ENCODE results near the gene GFER. TPM values are rescaled to one million over a fixed set of nuclear protein-coding genes. Genes with fewer than 3 reads are reported as not detected.

The GFER gene
- total and polyA plus RNA-seq, 4 donors, result 7.4 to 28.4 (median 15.1) TPM

GRCh38 chr16:1991588-1991947, 7.6 kb downstream of the GFER start:
- Histone ChIP-seq H3K36me3 (ENCODE audit: control insufficient read depth in 4 of 4, insufficient read depth in 3 of 4, low read depth in 1 of 4, low read length in 3 of 4) (peaks cover 0 to 5% (median under 1%) of the 10 kb centered on the region in 4 donors), H3K27me3 (ENCODE audit: control insufficient read depth in 4 of 4, insufficient read depth in 4 of 4, low read length in 3 of 4) (peaks cover 0 to 9% (median 4%) of the 10 kb centered on the region in 4 donors), H3K27ac (ENCODE audit: low read depth in 1 of 2, low read length in 2 of 2) (peak overlapping the region in 1 of 2 donors; percentile 35), H3K9ac (ENCODE audit: low read depth in 1 of 2, low read length in 2 of 2) (no peak overlapping the region), H3K9me3 (ENCODE audit: control insufficient read depth in 4 of 4, low read length in 3 of 4) (no peaks in the 10 kb centered on the region), H3K4me1 (ENCODE audit: control insufficient read depth in 4 of 4, insufficient read depth in 4 of 4, low read length in 3 of 4) (peaks cover 2 to 31% (median 17%) of the 10 kb centered on the region in 4 donors), H3K4me3 (ENCODE audit: low read depth in 1 of 3, low read length in 3 of 3) (peak overlapping the region in 2 of 3 donors; percentile 2 to 35)
- no peak for TF ChIP-seq HNF4G (IDR thresholded peaks at IDR 0.05)
- TF ChIP-seq EGR1 (IDR thresholded peaks at IDR 0.05; ENCODE audit: low read depth in 2 of 2), result no peak
- TF ChIP-seq TAF1 (conservative IDR thresholded peaks at IDR 0.05), result no peak
- TF ChIP-seq YY1 (IDR thresholded peaks at IDR 0.05), result no peak
- TF ChIP-seq NR2F2 (IDR thresholded peaks at IDR 0.05), result no peak
- no peak for TF ChIP-seq RAD21 (IDR thresholded peaks at IDR 0.05)
- TF ChIP-seq ATF3 (IDR thresholded peaks at IDR 0.05), result no peak
- TF ChIP-seq REST (IDR thresholded peaks at IDR 0.05), result no peak
- TF ChIP-seq HNF4A (conservative IDR thresholded peaks at IDR 0.05), result no peak
- TF ChIP-seq FOXA1 (IDR thresholded peaks at IDR 0.05), result no peak
- no peak for TF ChIP-seq ZBTB33 (IDR thresholded peaks at IDR 0.05)
- TF ChIP-seq SP1 (IDR thresholded peaks at IDR 0.05), result no peak
- TF ChIP-seq MAX (IDR thresholded peaks at IDR 0.05), result no peak
- TF ChIP-seq FOXA2 (IDR thresholded peaks at IDR 0.05), result no peak
- no peak for TF ChIP-seq RXRA (IDR thresholded peaks at IDR 0.05)
- TF ChIP-seq GABPA (IDR thresholded peaks at IDR 0.05 in 1 of 2, conservative IDR thresholded peaks at IDR 0.05 in 1 of 2), result no peak
- TF ChIP-seq JUND (IDR thresholded peaks at IDR 0.05), result no peak
- TF ChIP-seq CTCF (IDR thresholded peaks at IDR 0.05; ENCODE audit: low read depth, low read length, missing input control), result no peak
- DNase-seq (ENCODE audit: low spot score), result no peak
- WGBS, result 17% methylated on average over 22 of the region's 22 CpGs
